Dermis microvascular lymphatic vessel endothelial cell (primary cell): ENCODE data around the gene ENAH. TPM values are rescaled to one million over a fixed set of nuclear protein-coding genes. Genes with fewer than 3 reads are reported as not detected.

ENCODE experiments used
- DNase-seq, 2 donors: peaks; one replicate each; pipeline versions ENCODE4 v3.0.0 to v3.0.0-alpha.2; 2010; ENCODE audit warnings: low read depth in 2 of 2
- total RNA-seq: library from RNA; depleted of rRNA; stranded (reverse); fragments of >200 nt; gene quantifications from 2 replicates; pipeline ENCODE4 v1.2.1, GENCODE V29; 2014

The ENAH gene
- total RNA-seq, 1 donor from 2014 or later: 17.7 TPM

GRCh38 chr1:225460737-225461532, 192.0 kb downstream of the ENAH start:
- DNase-seq: peak in 1 of 2 donors; percentile 47

GRCh38 chr1:225460021-225460736, 192.7 kb downstream of the ENAH start:
- DNase-seq: no peak

GRCh38 chr1:225458222-225458631, 194.7 kb downstream of the ENAH start:
- no peak for DNase-seq

GRCh38 chr1:225454733-225455132, 198.2 kb downstream of the ENAH start:
- peak in 1 of 2 donors; percentile 90 for DNase-seq

GRCh38 chr1:225453797-225454648, 198.9 kb downstream of the ENAH start:
- peak in 1 of 2 donors; percentile 79 for DNase-seq

GRCh38 chr1:225451840-225452515, 200.9 kb downstream of the ENAH start:
- no peak for DNase-seq

GRCh38 chr1:225451340-225451739, 201.6 kb downstream of the ENAH start:
- DNase-seq: no peak

- peak in 1 of 2 donors; percentile 62 for DNase-seq
Measured at GRCh38 chr1:225450491-225451191, 202.3 kb downstream of the ENAH start.

GRCh38 chr1:225449774-225450173, 203.1 kb downstream of the ENAH start:
- DNase-seq: no peak

GRCh38 chr1:225449261-225449660, 203.7 kb downstream of the ENAH start:
- DNase-seq: peak in 1 of 2 donors; percentile 37

GRCh38 chr1:225448146-225448805, 204.6 kb downstream of the ENAH start:
- DNase-seq: no peak

GRCh38 chr1:225447650-225448089, 205.3 kb downstream of the ENAH start:
- DNase-seq: no peak

GRCh38 chr1:225446981-225447615, 205.8 kb downstream of the ENAH start:
- DNase-seq: no peak

- DNase-seq: peak in 1 of 2 donors; percentile 62
Measured at GRCh38 chr1:225446595-225446960, 206.3 kb downstream of the ENAH start.

- peak in 1 of 2 donors; percentile 38 for DNase-seq
Measured at GRCh38 chr1:225445639-225446594, 207.0 kb downstream of the ENAH start.

GRCh38 chr1:225442123-225442505, 210.8 kb downstream of the ENAH start:
- no peak for DNase-seq

GRCh38 chr1:225441314-225442122, 211.4 kb downstream of the ENAH start:
- no peak for DNase-seq
